Cerebellar cortex (tissue), 1 donor: ENCODE data around the gene ZNF169.
"Not testable (repeated sequence)": the region's sequence is repeated elsewhere in the genome, so short reads cannot be mapped to it uniquely, and the experiment has no call there.

Experiments used
- DNase-seq: peaks from one replicate; pipeline ENCODE4 v3.0.0-alpha.2; 2015; ENCODE audit warnings: low spot score

ZNF169 gene

GRCh38 chr9:94348754-94349153 is 89.7 kb downstream of the ZNF169 start:
- DNase-seq = not testable (repeated sequence)
